ENCODE measurements around the gene KRIT1. TPM values are rescaled to one million over a fixed set of nuclear protein-coding genes. Genes with fewer than 3 reads are reported as not detected.

Gene KRIT1
- total and polyA plus RNA-seq, 10 donors = 13.7 to 131 (median 58.0) TPM

GRCh38 chr7:92250603-92251002 lies 4.9 kb upstream of the KRIT1 start:
- peaks cover 0 to 14% (median 0%) of the 10 kb centered on the region in 6 donors for H3K36me3 ChIP-seq
- peaks cover 12 to 37% (median 21%) of the 10 kb centered on the region in 6 donors for H3K4me1 ChIP-seq
- no peak for TF ChIP-seq POLR2A (IDR thresholded peaks at IDR 0.05)
- no peak for TF ChIP-seq POLR2AphosphoS5 (IDR thresholded peaks at IDR 0.05)
- TF ChIP-seq CTCF (IDR thresholded peaks at IDR 0.05 in 8 of 11, conservative IDR thresholded peaks at IDR 0.05 in 3 of 11) = no peak
- intact Hi-C loops (cut with DNase I; ENCODE audit: low total_unique reads) = no loop called here
- H3K9me3 ChIP-seq = peaks cover 0 to 5% (median 0%) of the 10 kb centered on the region in 8 donors
- H3K27ac ChIP-seq = no peak overlapping the region
- no peaks in the 10 kb centered on the region for H3K27me3 ChIP-seq (replicated peaks in 1 of 7)
- no peak for DNase-seq
- H3K4me3 ChIP-seq = no peak overlapping the region

GRCh38 chr7:92246360-92247101 lies 817 bp upstream of the KRIT1 start:
- H3K27ac ChIP-seq = peak overlapping the region; percentile 88 to 94 (median 91)
- intact Hi-C loops (cut with DNase I; ENCODE audit: low total_unique reads) = no loop called here
- H3K4me1 ChIP-seq = peaks cover 26 to 68% (median 45%) of the 10 kb centered on the region in 6 donors
- WGBS, 5 donors = 0% methylated on average over 25 to 35 of the region's 35 CpGs
- no peaks in the 10 kb centered on the region for H3K27me3 ChIP-seq (replicated peaks in 1 of 7)
- peak; percentile 81 for DNase-seq
- H3K9me3 ChIP-seq = no peaks in the 10 kb centered on the region
- peak overlapping the region; percentile 74 to 99 (median 94) for H3K4me3 ChIP-seq
- peaks cover 0 to 12% (median 0%) of the 10 kb centered on the region in 6 donors for H3K36me3 ChIP-seq
- TF ChIP-seq POLR2AphosphoS5 (IDR thresholded peaks at IDR 0.05) (no peak), POLR2A (IDR thresholded peaks at IDR 0.05) (no peak), CTCF (IDR thresholded peaks at IDR 0.05 in 8 of 11, conservative IDR thresholded peaks at IDR 0.05 in 3 of 11) (no peak)

- Histone ChIP-seq H3K9me3 (no peaks in the 10 kb centered on the region), H3K27ac (peak overlapping the region; percentile 88 to 94 (median 91)), H3K4me1 (peaks cover 26 to 71% (median 45%) of the 10 kb centered on the region in 6 donors), H3K4me3 (peak overlapping the region; percentile 74 to 99 (median 94)), H3K36me3 (peaks cover 0 to 23% (median 13%) of the 10 kb centered on the region in 6 donors), H3K27me3 (replicated peaks in 1 of 7) (no peaks in the 10 kb centered on the region)
- no peak for TF ChIP-seq POLR2AphosphoS5 (IDR thresholded peaks at IDR 0.05)
- no peak for TF ChIP-seq CTCF (IDR thresholded peaks at IDR 0.05 in 8 of 11, conservative IDR thresholded peaks at IDR 0.05 in 3 of 11)
- TF ChIP-seq POLR2A (IDR thresholded peaks at IDR 0.05) = no peak
- intact Hi-C loops (cut with DNase I; ENCODE audit: low total_unique reads) = no loop called here
- DNase-seq = no peak
- WGBS, 5 donors = 1 to 3% (median 1%) methylated on average over 11 of the region's 11 CpGs
Observed at GRCh38 chr7:92244808-92245486, 767 bp downstream of the KRIT1 start.

GRCh38 chr7:92242972-92243371 lies 2.7 kb downstream of the KRIT1 start:
- Histone ChIP-seq H3K4me3 (no peak overlapping the region), H3K4me1 (peaks cover 25 to 59% (median 39%) of the 10 kb centered on the region in 6 donors), H3K27me3 (replicated peaks in 1 of 7) (no peaks in the 10 kb centered on the region), H3K36me3 (peaks cover 2 to 41% (median 25%) of the 10 kb centered on the region in 6 donors), H3K27ac (no peak overlapping the region), H3K9me3 (no peaks in the 10 kb centered on the region)
- WGBS, 5 donors = 89 to 96% (median 91%) methylated on average over 6 of the region's 6 CpGs
- DNase-seq = no peak
- intact Hi-C loops (cut with DNase I; ENCODE audit: low total_unique reads) = no loop called here
- TF ChIP-seq POLR2A (IDR thresholded peaks at IDR 0.05) (no peak), POLR2AphosphoS5 (IDR thresholded peaks at IDR 0.05) (no peak), CTCF (IDR thresholded peaks at IDR 0.05 in 8 of 11, conservative IDR thresholded peaks at IDR 0.05 in 3 of 11) (no peak)

Measured in spleen (tissue), 11 donors.